ENCODE results near the gene ESRRB. TPM values are rescaled to one million over a fixed set of nuclear protein-coding genes. Genes with fewer than 3 reads are reported as not detected.

Gene ESRRB
- total and polyA plus RNA-seq, 7 donors: 0.17 to 9.9 (median 2.5) TPM

DNA sequence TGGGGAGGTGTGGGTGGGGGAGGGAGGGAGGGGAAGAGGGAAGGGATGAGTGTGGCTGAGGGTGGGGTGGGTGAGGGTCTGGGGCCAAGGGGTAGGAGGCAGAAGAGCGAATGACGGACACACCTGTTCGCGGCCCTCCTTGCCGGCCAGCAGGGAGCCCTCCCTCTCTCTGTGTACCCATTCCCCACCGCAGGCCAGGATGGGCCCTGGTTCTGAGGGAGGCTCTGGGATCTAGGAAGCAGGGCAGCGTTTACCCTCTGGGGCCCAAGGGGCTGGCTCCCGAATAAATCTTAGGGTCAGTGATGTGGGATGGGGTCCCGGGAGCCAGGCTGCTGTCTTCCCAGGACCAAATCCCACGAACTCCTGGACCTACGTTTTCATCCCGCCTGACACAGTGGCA, 46.0 kb upstream of the ESRRB start:
- DNase-seq: no peak
- H3K9me3 ChIP-seq: no peaks in the 10 kb centered on the region
- TF ChIP-seq, protein P1, sequence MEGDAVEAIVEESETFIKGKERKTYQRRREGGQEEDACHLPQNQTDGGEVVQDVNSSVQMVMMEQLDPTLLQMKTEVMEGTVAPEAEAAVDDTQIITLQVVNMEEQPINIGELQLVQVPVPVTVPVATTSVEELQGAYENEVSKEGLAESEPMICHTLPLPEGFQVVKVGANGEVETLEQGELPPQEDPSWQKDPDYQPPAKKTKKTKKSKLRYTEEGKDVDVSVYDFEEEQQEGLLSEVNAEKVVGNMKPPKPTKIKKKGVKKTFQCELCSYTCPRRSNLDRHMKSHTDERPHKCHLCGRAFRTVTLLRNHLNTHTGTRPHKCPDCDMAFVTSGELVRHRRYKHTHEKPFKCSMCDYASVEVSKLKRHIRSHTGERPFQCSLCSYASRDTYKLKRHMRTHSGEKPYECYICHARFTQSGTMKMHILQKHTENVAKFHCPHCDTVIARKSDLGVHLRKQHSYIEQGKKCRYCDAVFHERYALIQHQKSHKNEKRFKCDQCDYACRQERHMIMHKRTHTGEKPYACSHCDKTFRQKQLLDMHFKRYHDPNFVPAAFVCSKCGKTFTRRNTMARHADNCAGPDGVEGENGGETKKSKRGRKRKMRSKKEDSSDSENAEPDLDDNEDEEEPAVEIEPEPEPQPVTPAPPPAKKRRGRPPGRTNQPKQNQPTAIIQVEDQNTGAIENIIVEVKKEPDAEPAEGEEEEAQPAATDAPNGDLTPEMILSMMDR (IDR thresholded peaks at IDR 0.05): no peak
- ATAC-seq: no peak
- H3K27me3 ChIP-seq (ENCODE audit: insufficient read depth in 3 of 3, low read length in 2 of 3): no peaks in the 10 kb centered on the region
- WGBS, 3 donors: 55 to 62% (median 58%) methylated on average over 12 of the region's 12 CpGs
- H3K27ac ChIP-seq: no peak overlapping the region
- no peaks in the 10 kb centered on the region for H3K36me3 ChIP-seq (ENCODE audit: insufficient read depth in 1 of 2, low read depth in 1 of 2)
- H3K4me3 ChIP-seq: no peak overlapping the region
- intact Hi-C loops (cut with DNase I): no loop called here
- peaks cover 11% of the 10 kb centered on the region for H3K4me1 ChIP-seq

DNA sequence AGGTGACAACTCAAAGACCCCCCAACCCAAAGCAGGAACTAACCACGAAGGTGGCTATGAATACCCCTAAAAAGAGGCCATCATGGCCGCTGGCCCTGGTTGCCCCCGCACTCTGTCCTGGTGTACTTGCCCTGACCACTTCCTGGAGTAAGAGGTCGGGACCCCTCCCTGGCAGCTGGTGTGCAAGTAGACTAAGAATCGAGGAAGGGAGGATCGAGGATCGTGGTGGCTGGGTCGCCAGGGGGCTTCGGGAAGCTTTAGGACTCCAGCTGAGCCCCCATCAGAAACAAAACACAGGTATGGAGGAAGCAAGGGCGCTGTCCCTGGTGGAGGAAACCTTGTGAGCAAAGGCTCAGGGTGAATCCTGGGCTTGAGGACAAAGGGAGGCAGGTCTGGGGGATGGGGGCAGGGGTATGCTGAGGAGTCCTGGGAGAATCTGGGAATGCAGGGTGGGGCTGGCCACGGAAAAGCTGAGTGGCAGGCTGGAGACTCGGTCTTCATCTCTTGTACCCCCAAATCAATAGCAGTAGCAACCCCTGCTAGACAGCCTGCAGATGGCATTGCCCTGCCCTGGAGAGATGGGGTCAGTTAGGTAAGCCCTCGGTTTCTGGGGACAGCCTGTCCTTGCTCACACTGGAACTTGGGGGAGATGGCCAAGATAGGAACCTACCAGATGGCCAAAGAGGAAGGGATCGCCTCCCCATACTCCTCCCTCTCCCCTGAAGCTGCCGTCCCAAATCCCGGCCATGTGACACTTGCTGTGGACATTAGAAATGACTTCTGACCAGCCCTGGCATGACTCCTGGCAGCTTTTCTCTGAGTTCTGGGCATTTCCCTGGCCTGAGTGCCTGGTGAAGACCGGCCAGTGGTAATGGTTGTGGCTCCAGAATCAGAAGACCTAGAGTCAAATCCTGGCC, 45.3 kb upstream of the ESRRB start:
- 57 to 68% (median 60%) methylated on average over 17 of the region's 17 CpGs for WGBS, 3 donors
- ATAC-seq (no peak), DNase-seq (no peak)
- intact Hi-C loops (cut with DNase I): no loop called here
- peaks cover 11% of the 10 kb centered on the region for H3K4me1 ChIP-seq
- no peak overlapping the region for H3K27ac ChIP-seq
- H3K27me3 ChIP-seq (ENCODE audit: insufficient read depth in 3 of 3, low read length in 2 of 3): no peaks in the 10 kb centered on the region
- TF ChIP-seq, protein P1 (IDR thresholded peaks at IDR 0.05): no peak
- H3K4me3 ChIP-seq: no peak overlapping the region
- no peaks in the 10 kb centered on the region for H3K36me3 ChIP-seq (ENCODE audit: insufficient read depth in 1 of 2, low read depth in 1 of 2)
- H3K9me3 ChIP-seq: no peaks in the 10 kb centered on the region

DNA sequence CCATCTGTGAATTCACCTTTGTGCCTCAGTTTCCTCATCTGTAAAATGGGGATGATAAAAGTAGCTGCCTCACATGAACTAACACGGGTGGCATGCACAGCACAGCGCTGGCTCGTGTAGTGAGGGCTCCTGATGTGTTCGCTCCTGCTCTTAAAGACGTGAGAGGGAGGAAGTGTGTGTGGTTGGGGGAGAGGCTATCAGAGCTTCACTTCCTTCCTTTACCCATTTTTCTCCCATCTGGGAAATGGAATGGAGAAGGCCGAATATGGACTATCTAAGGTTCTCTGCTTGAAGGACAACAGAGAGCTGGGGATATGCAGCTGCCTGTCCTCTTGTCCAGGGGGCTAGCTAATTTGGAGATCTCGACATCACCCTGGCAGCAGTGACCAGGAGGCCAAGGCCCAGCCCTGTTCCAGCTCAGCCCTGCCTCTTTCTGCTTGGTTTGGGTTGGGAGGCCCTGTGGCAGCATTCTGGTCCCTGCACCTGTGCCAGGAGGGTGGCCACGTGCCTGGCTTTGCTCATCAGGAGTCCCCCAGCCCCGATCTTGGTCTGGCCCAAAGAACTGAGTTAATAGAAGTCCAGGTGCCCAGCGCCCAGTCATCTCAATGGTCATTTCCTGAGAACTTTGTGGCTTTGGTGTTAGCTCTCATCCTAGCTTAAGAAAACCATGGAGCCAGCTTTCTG, 44.5 kb upstream of the ESRRB start:
- TF ChIP-seq, protein P1 (IDR thresholded peaks at IDR 0.05): no peak
- Histone ChIP-seq H3K4me1 (peaks cover 5% of the 10 kb centered on the region), H3K9me3 (no peaks in the 10 kb centered on the region), H3K27ac (no peak overlapping the region), H3K36me3 (ENCODE audit: insufficient read depth in 1 of 2, low read depth in 1 of 2) (no peaks in the 10 kb centered on the region), H3K4me3 (no peak overlapping the region), H3K27me3 (ENCODE audit: insufficient read depth in 3 of 3, low read length in 2 of 3) (no peaks in the 10 kb centered on the region)
- DNase-seq (no peak), ATAC-seq (no peak)
- WGBS, 3 donors: 71 to 74% (median 72%) methylated on average over 10 of the region's 10 CpGs
- intact Hi-C loops (cut with DNase I): no loop called here

DNA sequence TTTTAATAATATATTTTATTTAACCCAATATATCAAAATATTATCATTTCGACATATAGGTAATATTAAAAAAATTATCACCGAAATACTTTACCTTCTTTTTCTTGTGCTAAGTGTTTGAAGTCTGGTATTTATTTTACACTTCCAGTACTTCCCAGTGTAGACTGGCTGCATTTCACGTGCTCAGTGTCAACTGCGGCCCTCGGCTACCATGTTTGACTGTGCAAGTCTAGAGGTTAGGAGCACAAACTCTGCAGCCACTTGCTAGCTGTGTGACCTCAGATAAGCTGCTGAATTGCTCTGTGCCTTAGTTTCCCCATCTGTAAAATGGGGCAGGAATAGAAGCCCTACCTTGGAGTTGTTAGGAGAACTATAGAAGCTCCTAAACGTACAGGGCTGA, 42.3 kb upstream of the ESRRB start:
- Histone ChIP-seq H3K36me3 (ENCODE audit: insufficient read depth in 1 of 2, low read depth in 1 of 2) (no peaks in the 10 kb centered on the region), H3K27me3 (ENCODE audit: insufficient read depth in 3 of 3, low read length in 2 of 3) (no peaks in the 10 kb centered on the region), H3K4me3 (no peak overlapping the region), H3K27ac (no peak overlapping the region), H3K4me1 (no peaks in the 10 kb centered on the region), H3K9me3 (no peaks in the 10 kb centered on the region)
- intact Hi-C loops (cut with DNase I): no loop called here
- ATAC-seq: no peak
- 82 to 92% (median 87%) methylated on average over 6 of the region's 6 CpGs for WGBS, 3 donors
- TF ChIP-seq, protein P1 (IDR thresholded peaks at IDR 0.05): no peak
- no peak for DNase-seq
